ENCODE results near the gene NDUFS2. TPM values are rescaled to one million over a fixed set of nuclear protein-coding genes. Genes with fewer than 3 reads are reported as not detected.
"Not testable (repeated sequence)": the region's sequence is repeated elsewhere in the genome, so short reads cannot be mapped to it uniquely, and the experiment has no call there.

The NDUFS2 gene
- total RNA-seq, 4 donors from 2014 or later, result 206 to 260 (median 226) TPM

DNA sequence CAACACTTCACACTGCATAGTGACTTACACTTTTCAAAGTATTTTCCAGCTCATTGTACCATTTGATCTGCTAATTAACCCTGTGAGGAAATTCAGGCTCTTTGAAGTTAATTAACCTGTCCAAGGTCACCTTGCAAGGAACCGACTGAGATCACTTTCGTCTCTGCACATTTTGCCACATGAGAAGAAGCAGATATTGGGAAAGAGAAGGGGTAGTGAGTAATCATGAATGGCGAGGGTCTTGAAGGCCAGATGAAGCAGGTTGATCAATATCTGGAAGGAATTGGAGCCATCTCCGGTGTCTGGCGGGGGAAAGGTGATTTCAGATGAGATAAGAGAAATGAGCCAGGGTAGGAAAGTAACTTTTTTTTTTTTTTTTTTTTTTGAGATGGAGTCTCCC lies 17.8 kb downstream of the NDUFS2 start:
- Histone ChIP-seq H3K4me3 (no peak overlapping the region), H3K27ac (no peak overlapping the region), H3K27me3 (no peaks in the 10 kb centered on the region), H3K9me3 (no peaks in the 10 kb centered on the region), H3K4me1 (peaks cover 0 to under 1% of the 10 kb centered on the region in 2 donors), H3K36me3 (no peaks in the 10 kb centered on the region)
- in situ Hi-C loops (cut with MboI; ENCODE audit: low sequenced_read_pairs in 4 of 4), result loop anchor here (10.0 to 25.0 kb wide), 4 partner anchors 45 to 517 kb away; partner anchors contain the start of genes DUSP12 (in 2 of the 4), B4GALT3 (in 1 of the 4) and SDHC (in 1 of the 4)
- DNase-seq, result no peak
- no peak for ATAC-seq
- intact Hi-C loops (cut with DNase I; ENCODE audit: low total_unique reads), result no loop called here
- TF ChIP-seq, protein P1, sequence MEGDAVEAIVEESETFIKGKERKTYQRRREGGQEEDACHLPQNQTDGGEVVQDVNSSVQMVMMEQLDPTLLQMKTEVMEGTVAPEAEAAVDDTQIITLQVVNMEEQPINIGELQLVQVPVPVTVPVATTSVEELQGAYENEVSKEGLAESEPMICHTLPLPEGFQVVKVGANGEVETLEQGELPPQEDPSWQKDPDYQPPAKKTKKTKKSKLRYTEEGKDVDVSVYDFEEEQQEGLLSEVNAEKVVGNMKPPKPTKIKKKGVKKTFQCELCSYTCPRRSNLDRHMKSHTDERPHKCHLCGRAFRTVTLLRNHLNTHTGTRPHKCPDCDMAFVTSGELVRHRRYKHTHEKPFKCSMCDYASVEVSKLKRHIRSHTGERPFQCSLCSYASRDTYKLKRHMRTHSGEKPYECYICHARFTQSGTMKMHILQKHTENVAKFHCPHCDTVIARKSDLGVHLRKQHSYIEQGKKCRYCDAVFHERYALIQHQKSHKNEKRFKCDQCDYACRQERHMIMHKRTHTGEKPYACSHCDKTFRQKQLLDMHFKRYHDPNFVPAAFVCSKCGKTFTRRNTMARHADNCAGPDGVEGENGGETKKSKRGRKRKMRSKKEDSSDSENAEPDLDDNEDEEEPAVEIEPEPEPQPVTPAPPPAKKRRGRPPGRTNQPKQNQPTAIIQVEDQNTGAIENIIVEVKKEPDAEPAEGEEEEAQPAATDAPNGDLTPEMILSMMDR (IDR thresholded peaks at IDR 0.05 in 4 of 5, conservative IDR thresholded peaks at IDR 0.05 in 1 of 5), result no peak
- no peak for TF ChIP-seq POLR2A (IDR thresholded peaks at IDR 0.05)

DNA sequence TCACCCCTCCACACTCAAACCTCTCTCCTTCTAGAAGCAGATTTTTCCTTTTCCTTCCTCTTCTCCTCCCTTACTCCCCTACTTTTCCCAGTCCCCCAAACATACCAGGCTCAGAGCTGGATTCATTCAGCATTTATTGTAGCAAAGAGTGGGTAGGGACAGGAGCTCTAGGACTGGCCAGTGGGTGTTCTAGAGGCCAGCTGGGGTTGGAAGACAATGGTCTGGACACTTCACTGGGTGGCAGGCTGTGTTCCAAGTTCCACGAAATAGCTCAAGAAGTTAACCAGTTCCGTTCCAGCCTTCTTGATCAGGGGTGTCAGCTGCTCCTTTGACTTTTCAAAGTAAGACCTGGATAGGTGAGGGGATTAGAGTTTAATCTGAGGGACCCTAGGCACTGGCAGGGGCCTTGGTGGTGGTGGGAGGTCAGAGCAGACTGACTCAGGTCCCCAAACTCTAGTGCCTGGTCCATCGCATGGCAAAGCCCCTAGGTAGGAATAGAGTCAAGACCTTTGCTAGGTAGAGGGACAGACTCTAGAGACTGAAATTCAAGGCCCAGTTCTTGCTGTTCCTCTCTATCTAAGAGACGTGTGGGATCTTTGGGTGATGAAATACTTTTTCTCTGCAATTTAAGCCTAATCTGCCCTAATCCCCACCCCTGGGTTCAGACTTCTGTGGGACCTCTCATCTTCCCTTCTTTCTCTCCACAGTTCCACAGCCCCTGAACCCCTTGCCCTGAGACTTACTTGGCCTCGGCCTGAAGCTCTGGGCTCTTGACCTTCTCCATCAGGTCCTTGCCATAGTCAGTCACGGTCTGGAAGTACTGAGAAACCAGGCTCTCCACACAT lies 20.2 kb downstream of the NDUFS2 start:
- ATAC-seq (no peak), DNase-seq (no peak)
- no peaks in the 10 kb centered on the region for H3K27me3 ChIP-seq
- in situ Hi-C loops (cut with MboI; ENCODE audit: low sequenced_read_pairs in 4 of 4), result loop anchor here (10.0 to 25.0 kb wide), 4 partner anchors 48 to 515 kb away; partner anchors contain the start of genes DUSP12 (in 2 of the 4), B4GALT3 (in 1 of the 4) and SDHC (in 1 of the 4)
- no peak overlapping the region for H3K27ac ChIP-seq
- no peaks in the 10 kb centered on the region for H3K9me3 ChIP-seq
- peaks cover 14 to 17% of the 10 kb centered on the region in 2 donors for H3K4me1 ChIP-seq
- TF ChIP-seq, protein P1 (IDR thresholded peaks at IDR 0.05 in 4 of 5, conservative IDR thresholded peaks at IDR 0.05 in 1 of 5), result no peak
- TF ChIP-seq POLR2A (IDR thresholded peaks at IDR 0.05), result no peak
- H3K36me3 ChIP-seq, result no peaks in the 10 kb centered on the region
- intact Hi-C loops (cut with DNase I; ENCODE audit: low total_unique reads), result no loop called here
- no peak overlapping the region for H3K4me3 ChIP-seq

DNA sequence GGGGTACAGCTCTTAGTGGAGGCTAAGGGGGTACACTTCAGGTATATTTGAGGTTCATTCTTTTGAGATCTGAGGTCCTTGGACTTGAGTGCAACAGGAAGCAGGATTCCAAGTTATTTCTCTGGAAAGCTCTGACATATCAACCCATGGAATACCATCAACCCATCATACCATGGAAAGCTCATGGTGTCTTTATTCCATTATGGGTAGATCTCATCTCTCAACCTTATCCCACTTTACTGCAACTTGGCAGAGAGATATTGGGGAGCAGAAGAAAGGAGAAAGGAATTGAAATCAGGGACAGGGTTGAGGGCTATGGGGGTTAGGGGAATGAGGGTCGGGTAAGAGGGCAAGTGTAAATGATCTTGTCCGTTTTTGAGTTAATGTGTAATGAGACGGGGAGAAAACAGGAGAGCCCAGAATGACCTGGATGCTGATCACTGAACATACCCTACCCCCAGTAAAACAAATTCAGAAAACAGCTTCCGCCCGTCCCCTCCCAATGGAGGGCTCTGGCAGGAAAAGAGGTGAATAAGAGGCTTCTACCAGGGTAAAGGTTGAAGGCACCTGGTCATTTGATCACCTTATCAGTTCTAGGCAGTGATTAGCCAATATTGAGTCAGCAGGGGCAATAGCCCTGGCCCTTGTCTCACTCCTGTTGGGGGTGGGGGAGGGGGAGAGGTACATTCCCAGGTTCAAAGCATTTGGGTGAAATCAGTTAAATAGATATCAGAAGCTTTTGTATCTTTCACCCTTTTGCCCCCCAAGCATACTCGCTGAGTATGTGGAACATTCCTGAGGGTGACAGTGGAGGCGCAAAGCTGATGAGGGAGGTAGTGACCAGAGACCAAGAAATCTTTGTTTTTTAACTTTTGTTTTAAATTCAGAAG lies 21.9 kb downstream of the NDUFS2 start:
- no peaks in the 10 kb centered on the region for H3K27me3 ChIP-seq
- DNase-seq, result no peak
- intact Hi-C loops (cut with DNase I; ENCODE audit: low total_unique reads) (loop anchor here (2.0 kb wide), 1 partner anchor 31 kb away; no protein-coding TSS in a partner anchor), in situ Hi-C loops (cut with MboI; ENCODE audit: low sequenced_read_pairs in 4 of 4) (loop anchor here (10.0 to 25.0 kb wide), 4 partner anchors 49 to 513 kb away; partner anchors contain the start of genes DUSP12 (in 2 of the 4), B4GALT3 (in 1 of the 4) and SDHC (in 1 of the 4))
- TF ChIP-seq, protein P1 (IDR thresholded peaks at IDR 0.05 in 4 of 5, conservative IDR thresholded peaks at IDR 0.05 in 1 of 5), result no peak
- no peak for TF ChIP-seq POLR2A (IDR thresholded peaks at IDR 0.05)
- H3K4me3 ChIP-seq, result no peak overlapping the region
- no peak overlapping the region for H3K27ac ChIP-seq
- H3K4me1 ChIP-seq, result peaks cover 14 to 21% of the 10 kb centered on the region in 2 donors
- no peak for ATAC-seq
- H3K36me3 ChIP-seq, result peaks cover 0 to 11% of the 10 kb centered on the region in 2 donors
- no peaks in the 10 kb centered on the region for H3K9me3 ChIP-seq

DNA sequence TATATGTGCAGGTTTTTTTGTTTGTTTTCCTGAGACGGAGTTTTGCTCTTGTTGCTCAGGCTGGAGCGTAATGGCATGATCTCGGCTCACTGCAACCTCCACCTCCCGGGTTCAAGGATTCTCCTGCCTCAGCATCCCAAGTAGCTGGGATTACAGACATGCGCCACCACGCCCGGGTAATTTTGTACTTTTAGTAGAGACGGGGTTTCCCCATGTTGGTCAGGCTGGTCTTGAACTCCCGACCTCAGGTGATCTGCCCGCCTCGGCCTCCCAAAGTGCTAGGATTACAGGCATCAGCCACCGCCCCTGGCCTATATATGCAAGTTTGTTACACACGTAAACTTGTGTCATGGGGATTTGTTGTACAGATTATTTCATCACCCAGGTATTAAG lies 22.5 kb downstream of the NDUFS2 start:
- not testable (repeated sequence) for H3K9me3 ChIP-seq, H3K27me3 ChIP-seq, DNase-seq, ATAC-seq, H3K4me3 ChIP-seq
- Histone ChIP-seq H3K4me1 (peaks cover 14 to 21% of the 10 kb centered on the region in 2 donors), H3K36me3 (peaks cover 0 to 18% of the 10 kb centered on the region in 2 donors), H3K27ac (peak overlapping the region in 2 of 4 donors; percentile 68 to 84)
- in situ Hi-C loops (cut with MboI; ENCODE audit: low sequenced_read_pairs in 4 of 4) (loop anchor here (5.0 to 25.0 kb wide), 6 partner anchors 50 to 513 kb away; partner anchors contain the start of genes DUSP12 (in 2 of the 4), B4GALT3 (in 1 of the 4) and SDHC (in 1 of the 4)), intact Hi-C loops (cut with DNase I; ENCODE audit: low total_unique reads) (loop anchor here (1.0 to 5.0 kb wide), 3 partner anchors 15 to 107 kb away; partner anchors contain the start of genes NIT1 and PFDN2)

Measured in gastrocnemius medialis (tissue), 4 donors.